GM19099 (cell line): ENCODE measurements around the gene ANO7.
A peak's percentile ranks its signal among the peaks of the same experiment; 100 is the strongest.

Source experiments
- POLR2A ChIP-seq: IDR thresholded peaks from 3 replicates; pipeline ENCODE4 v1.6.1; 2011; ENCODE audit warnings: low read depth; ENCODE audit not compliant: insufficient read length; ENCODE audit errors: extremely low read depth

The ANO7 gene, protein sequence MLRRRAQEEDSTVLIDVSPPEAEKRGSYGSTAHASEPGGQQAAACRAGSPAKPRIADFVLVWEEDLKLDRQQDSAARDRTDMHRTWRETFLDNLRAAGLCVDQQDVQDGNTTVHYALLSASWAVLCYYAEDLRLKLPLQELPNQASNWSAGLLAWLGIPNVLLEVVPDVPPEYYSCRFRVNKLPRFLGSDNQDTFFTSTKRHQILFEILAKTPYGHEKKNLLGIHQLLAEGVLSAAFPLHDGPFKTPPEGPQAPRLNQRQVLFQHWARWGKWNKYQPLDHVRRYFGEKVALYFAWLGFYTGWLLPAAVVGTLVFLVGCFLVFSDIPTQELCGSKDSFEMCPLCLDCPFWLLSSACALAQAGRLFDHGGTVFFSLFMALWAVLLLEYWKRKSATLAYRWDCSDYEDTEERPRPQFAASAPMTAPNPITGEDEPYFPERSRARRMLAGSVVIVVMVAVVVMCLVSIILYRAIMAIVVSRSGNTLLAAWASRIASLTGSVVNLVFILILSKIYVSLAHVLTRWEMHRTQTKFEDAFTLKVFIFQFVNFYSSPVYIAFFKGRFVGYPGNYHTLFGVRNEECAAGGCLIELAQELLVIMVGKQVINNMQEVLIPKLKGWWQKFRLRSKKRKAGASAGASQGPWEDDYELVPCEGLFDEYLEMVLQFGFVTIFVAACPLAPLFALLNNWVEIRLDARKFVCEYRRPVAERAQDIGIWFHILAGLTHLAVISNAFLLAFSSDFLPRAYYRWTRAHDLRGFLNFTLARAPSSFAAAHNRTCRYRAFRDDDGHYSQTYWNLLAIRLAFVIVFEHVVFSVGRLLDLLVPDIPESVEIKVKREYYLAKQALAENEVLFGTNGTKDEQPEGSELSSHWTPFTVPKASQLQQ

DNA sequence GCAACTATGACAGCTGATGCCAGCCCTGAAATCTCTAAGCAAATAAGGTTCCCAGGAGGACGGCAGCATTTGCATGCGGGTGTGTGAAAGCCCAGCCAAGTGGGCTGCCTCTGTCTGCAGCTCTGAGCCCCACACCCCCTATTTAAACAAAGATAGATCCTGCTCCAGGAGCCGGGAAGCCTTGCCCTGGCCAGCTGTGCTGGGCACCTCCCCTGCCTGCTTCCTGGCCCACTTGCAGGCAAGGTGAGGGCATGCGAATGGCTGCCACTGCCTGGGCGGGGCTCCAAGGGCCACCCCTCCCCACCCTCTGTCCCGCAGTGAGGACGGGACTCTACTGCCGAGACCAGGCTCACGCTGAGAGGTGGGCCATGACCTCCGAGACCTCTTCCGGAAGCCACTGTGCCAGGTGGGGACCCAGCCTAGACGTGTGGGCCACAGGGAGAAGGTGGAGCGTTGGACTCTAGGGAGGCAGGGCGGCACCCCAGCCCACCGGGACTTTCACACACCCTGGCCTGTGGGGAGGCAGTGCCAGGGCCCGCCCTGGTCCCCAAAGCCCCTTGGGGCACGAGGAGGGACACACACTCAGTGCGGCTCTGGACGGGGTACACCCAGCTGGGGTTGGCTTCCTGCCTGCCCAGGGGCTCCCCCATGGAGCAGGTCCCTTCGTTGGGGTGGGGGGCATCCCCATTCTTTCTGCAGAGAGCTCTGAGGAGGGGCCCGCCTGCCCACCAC, at the start of gene ANO7:
TSS of gene ANO7 (plus strand) at position 317 of the 732 bp plus-strand sequence. CDS start 1,387 bp downstream, outside the sequence.
- no peak for TF ChIP-seq POLR2A

DNA sequence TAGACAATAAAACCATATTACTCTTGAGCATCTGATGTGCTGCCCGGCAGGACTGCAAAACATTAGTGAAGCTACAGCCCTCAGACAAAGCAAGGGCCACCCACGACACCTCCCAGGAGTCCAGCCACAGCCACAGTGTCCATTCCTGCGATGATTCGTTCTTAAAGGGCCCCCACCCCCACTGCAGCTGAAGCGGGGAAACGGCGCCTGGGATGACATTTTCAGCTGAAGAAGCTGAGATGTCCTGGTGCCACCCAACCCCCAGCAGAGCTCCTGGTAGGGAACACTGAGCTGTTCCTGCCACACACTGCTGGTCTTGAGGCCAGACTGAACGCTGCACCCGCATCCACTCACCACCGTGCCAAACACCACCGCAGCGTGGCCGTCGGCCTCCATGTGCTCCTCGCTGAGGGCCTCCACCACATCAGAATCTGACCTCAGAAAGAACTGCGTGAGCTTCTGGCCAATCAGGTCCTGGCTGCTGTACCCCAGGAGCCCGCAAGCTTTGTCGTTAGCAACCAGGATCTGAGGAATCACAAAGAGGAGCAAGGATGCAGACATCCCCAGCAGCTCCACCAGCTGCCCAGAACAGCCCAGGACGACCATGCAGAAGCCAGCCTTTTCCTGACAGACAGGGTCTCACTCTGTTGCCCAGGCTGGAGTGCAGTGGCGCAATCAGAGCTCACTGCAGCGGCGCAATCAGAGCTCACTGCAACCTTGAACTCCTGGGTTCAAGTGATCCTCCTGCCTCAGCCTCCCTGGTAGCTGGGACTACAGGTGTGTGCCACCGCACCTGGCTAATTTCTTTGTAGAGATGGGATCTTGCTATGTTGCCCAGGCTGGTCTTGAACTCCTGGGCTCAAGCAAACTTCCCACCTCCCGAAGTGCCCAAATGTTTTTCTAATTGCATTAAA, 48.7 kb upstream of the ANO7 start:
- no peak for TF ChIP-seq POLR2A

DNA sequence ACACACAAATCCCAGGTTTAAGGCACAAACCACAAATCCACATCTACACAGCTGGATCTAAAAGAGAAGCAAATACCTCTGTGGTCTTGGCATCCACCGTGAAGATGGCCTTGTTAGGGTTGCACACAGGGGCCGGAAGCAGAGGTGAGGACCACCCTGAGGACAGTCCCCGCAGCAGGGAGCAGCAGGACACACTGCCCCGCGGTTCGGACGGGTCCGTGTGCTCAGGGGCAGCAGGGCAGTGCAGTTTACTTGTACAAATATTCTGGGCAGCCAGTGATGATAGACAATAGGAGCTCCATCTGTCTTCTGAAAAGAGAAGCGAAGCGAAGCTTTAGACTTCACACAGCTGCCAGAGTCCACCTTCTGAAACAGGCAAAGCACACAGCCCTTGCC, 48.0 kb upstream of the ANO7 start:
- TF ChIP-seq POLR2A = no peak

DNA sequence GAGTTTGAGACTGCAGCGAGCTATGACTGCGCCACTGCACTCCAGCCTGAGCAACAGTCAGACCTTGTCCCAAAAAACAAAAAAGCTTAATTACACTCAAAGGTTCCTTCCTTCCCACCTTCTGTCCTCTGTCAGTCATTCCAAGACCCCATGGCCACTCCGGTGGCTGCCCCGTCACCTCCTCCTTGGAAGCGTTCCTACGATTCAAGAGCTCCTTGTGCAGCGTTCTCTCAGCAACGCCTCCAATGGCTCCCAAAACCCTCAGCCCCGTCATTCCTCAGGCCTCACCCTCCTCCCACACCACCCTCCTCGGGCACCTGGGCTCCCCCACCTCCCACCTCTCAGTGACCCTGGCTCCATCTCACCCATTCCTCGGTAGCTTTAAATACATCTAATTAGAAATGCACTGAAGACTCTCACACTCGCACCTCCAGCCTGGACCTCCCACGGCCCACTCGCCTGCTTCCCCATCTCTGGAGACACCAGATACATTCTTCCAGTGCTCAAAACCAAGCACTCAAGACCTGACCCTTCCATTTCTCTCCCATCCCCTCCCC, 47.2 kb upstream of the ANO7 start:
- TF ChIP-seq POLR2A = no peak

DNA sequence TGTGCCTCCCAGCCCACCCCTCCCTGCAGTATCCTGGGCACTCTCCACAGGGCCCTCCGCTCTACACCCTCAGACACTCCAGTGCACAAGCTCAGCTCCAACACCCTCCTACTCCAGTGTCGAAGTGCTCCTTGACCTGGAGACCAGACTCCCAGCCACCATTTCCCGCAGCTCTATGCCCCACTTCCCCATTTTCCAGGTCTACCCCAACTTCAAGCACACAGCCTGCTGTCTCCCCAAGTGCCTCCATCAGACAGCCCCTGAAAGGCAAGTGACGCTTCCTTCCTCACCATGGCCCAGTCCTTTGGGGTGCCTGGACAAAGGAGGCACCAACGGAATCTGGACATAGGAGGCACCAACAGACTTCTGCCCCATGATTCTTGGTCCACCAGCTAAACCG, 46.4 kb upstream of the ANO7 start:
- no peak for TF ChIP-seq POLR2A

DNA sequence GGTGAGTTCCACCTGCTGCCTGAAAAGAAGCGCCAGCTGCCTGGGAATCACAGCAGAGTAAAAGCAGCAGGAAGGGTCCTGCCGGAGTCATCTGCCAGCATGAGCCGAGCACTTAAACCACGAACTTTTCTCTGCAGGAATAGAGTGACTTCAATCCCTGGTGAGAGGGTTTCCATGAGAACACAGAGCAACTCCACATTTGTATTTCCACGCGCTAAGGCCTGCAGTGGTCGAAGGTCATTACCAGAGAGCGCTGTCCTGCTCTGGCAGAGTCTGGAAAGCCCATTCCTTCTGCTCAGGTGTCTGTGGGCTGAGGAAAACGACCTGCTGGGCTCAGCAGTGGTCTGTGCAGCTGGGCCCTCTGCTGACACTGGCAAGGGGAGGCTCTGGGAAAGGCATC, 45.9 kb upstream of the ANO7 start:
- no peak for TF ChIP-seq POLR2A

DNA sequence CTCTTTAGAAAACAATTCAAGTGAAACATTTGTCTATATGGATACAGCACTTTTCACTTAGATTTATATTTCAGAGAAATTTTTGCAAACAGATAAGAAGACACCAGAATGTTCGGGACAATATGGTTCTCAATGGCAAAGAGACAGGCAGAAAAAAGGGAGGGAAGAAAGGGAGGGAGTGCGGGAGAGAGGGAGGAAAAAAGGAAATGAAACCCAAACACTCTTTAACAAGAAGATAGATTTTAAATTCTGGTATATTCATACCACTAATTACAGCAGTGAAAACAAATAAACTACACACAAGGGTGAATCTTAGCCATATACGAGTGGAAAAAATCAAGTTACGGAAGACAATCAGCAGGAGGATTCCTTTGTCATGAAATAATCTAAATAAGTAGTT, 42.2 kb upstream of the ANO7 start:
- TF ChIP-seq POLR2A = no peak

DNA sequence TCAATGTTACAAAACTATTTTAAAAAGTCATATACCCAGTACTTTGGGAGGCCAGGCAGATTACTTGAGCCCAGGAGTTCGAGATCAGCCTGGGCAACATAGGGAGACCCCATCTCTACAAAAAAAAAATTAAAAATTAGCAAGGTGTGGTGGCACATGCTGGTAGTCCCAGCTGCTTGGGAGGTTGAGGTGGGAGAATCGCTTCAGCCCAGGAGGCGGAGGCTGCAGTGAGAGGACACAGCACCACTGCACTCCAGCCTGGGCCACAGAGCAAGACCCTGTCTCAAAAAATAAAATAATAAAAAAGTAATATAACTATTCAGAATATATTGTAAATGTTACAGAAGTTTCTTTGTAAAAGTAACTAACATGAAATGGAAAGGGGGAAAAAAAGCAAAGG, 41.1 kb upstream of the ANO7 start:
- no peak for TF ChIP-seq POLR2A

DNA sequence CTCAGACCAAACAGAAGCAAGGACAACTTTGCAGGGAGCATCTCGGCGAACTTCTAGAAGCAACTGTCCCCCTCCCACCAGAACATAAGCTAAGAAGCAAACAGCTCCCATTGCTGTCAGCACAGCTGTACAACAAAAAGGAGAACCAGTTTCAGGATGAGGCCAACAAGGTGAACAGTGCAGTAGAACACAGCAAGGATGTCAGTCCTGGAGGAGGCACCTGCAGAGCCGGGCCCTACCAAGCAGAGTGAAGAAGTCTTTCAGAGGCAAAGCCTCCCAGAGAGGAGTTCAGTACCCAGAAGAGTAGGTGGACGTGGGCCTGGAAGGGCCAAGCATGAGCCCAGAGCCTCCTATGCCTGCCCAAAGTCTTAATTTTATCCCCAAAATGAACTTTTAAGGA, 40.2 kb upstream of the ANO7 start:
- TF ChIP-seq POLR2A = no peak

DNA sequence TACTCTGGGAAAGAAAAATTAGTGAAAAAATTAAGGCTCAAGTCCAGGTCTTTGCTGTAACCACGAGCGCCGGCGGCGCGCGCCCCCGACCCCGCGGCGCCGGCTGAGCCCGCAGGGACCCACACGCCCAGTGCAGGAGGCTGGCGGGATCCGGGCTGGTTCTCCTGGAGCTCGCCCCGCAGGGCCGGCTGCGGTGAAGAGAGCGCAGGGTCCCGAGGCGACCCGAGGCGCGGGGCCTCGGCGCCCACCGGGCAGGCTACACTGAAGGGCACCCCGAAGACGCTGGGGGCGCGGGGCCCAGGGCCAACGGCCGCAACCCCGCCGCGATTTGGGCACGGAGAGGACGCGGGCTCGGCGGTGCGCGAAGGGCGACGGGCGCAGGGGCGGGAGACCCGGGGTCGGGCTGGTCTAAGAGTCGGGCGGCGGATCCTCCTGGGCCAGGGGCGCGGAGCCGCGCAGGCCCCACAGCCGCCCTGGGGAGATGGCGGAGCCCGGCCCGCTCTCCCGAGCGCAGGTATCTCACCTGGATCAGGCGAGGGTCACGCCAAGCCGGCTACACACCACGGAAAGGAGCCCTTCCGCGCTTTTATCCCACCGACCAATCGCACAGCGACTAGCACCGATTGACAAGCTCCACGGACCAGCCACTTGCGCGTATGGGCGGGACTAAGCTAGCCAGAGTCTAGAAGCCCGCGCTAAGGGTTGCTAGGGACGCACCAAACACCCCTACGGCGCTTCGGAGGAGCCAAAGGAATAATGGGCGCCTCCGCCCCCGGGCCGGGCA, 39.4 kb upstream of the ANO7 start, which contains the start of gene PASK:
TSS of gene PASK (minus strand) at position 582 of the 784 bp plus-strand sequence. CDS start 6,440 bp downstream, outside the sequence.
- TF ChIP-seq POLR2A = peak; percentile 41

DNA sequence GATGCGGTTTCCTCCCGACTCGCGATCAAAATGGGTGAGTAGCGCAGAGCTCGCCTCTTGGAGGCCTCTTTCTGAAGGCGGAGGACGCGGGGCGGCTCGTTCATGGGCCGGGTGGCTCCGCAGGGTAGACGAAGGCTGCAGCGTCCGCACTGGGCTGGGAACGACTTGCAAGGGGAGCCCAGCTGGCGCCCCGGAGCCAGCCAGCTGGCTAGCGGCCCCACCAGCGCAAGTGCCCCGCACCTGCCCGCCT, 38.9 kb upstream of the ANO7 start:
- no peak for TF ChIP-seq POLR2A

DNA sequence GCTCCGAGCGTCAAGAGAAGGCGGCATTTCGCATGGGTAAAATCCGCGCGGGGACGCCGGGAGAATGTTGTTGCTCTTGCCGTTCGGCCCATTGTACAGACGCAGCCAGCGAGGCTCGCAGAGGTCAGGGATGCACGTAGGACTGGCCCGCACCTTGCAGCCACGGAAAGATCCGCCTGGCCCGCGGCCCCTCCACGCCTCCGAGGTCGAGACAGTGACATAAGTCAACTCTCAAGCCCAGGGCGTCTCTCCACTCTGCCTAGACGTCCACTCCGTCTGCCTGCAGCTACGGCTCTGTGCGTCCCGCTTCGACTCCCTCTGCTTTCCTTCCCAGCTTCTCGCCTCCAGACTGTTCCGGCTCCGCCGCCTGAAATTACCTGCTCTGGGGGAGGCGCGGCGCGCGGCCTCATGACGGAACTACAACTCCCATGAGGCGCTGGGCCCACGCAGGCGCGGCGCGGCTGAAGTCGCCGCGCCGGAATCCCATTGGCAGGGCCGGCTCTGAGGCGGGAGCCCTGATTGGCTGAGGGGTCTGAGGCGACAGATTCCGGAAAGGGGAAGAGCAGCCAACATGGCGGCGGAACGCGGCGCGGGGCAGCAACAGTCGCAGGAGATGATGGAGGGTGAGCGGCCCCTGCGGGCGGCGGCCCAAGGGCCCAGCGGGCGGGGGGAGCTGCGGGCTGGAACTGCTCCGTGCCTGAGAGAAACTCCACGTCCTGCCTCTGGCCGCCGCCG, 38.4 kb upstream of the ANO7 start, which contains the start of gene PPP1R7:
TSS of gene PPP1R7 (plus strand) at position 543 of the 735 bp plus-strand sequence. CDS start at position 572, 29 bp downstream.
- peak; percentile 82 for TF ChIP-seq POLR2A
